ENCODE results near the gene ABHD16B. TPM values are rescaled to one million over a fixed set of nuclear protein-coding genes. Genes with fewer than 3 reads are reported as not detected.
A peak's percentile ranks its signal among the peaks of the same experiment; 100 is the strongest.

The ABHD16B gene
- total and polyA plus RNA-seq, 2 of the 13 experiments (the other 11 are each of a cell fraction or from before 2014, with no cell fraction given), result not detected

DNA sequence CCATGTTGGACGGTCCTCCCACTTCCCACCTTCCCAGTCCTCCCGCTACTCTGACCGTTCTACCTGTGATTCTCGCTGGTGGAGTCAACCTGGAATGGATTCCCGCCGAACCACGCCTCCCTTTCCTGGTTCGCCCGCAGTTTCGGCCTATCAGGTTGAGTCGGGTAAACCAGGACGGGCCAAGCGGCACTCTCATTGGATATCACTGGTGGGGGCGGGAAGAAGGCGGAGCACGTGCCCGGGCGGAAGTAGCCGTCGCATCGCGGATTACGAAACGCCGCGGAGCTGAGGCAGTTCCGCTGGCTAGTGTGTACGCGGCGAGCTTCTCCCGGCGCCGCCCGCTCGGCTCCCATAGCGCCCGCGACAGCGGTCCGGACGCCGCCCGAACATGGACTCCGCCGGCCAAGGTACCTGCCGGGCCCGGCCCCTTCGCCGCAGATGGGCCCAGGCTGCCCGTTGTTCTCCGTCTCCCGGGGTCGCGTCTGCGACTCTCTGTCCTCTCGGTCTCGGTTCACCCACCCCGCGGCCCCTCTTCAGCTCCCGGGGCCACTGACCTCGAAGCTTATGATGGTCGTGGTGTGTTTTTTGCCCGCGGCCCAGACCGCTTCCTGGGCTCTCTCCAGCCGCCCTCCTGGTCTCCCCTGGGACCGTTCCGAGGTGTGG, 3.8 kb downstream of the ABHD16B start, which contains the start of gene TPD52L2 (continued):
- TF ChIP-seq, protein P1, sequence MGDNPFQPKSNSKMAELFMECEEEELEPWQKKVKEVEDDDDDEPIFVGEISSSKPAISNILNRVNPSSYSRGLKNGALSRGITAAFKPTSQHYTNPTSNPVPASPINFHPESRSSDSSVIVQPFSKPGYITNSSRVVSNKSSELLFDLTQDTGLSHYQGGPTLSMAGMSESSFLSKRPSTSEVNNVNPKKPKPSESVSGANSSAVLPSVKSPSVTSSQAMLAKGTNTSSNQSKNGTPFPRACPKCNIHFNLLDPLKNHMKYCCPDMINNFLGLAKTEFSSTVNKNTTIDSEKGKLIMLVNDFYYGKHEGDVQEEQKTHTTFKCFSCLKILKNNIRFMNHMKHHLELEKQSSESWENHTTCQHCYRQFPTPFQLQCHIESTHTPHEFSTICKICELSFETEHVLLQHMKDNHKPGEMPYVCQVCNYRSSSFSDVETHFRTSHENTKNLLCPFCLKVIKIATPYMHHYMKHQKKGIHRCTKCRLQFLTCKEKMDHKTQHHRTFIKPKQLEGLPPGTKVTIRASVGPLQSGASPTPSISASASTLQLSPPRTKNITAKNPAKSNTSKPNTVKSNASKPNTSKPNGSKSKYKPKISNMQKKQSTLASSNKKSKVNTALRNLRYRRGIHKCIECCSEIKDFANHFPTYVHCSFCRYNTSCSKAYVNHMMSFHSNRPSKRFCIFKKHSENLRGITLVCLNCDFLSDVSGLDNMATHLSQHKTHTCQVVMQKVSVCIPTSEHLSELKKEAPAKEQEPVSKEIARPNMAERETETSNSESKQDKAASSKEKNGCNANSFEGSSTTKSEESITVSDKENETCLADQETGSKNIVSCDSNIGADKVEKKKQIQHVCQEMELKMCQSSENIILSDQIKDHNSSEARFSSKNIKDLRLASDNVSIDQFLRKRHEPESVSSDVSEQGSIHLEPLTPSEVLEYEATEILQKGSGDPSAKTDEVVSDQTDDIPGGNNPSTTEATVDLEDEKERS (CRISPR knock-in tag; IDR thresholded peaks at IDR 0.05), result no peak; the same call in 1 of the 2 replicates
- TF ChIP-seq, protein P2, sequence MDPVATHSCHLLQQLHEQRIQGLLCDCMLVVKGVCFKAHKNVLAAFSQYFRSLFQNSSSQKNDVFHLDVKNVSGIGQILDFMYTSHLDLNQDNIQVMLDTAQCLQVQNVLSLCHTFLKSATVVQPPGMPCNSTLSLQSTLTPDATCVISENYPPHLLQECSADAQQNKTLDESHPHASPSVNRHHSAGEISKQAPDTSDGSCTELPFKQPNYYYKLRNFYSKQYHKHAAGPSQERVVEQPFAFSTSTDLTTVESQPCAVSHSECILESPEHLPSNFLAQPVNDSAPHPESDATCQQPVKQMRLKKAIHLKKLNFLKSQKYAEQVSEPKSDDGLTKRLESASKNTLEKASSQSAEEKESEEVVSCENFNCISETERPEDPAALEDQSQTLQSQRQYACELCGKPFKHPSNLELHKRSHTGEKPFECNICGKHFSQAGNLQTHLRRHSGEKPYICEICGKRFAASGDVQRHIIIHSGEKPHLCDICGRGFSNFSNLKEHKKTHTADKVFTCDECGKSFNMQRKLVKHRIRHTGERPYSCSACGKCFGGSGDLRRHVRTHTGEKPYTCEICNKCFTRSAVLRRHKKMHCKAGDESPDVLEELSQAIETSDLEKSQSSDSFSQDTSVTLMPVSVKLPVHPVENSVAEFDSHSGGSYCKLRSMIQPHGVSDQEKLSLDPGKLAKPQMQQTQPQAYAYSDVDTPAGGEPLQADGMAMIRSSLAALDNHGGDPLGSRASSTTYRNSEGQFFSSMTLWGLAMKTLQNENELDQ (CRISPR knock-in tag; IDR thresholded peaks at IDR 0.05; ENCODE audit: borderline replicate concordance), result no peak
- TF ChIP-seq ZFX (CRISPR knock-in tag; IDR thresholded peaks at IDR 0.05; ENCODE audit: low read depth), result peak; percentile 93
- TF ChIP-seq ZNF431 (CRISPR knock-in tag; IDR thresholded peaks at IDR 0.05; ENCODE audit: borderline replicate concordance, low read depth), result peak; percentile 96
- TF ChIP-seq, protein P3, sequence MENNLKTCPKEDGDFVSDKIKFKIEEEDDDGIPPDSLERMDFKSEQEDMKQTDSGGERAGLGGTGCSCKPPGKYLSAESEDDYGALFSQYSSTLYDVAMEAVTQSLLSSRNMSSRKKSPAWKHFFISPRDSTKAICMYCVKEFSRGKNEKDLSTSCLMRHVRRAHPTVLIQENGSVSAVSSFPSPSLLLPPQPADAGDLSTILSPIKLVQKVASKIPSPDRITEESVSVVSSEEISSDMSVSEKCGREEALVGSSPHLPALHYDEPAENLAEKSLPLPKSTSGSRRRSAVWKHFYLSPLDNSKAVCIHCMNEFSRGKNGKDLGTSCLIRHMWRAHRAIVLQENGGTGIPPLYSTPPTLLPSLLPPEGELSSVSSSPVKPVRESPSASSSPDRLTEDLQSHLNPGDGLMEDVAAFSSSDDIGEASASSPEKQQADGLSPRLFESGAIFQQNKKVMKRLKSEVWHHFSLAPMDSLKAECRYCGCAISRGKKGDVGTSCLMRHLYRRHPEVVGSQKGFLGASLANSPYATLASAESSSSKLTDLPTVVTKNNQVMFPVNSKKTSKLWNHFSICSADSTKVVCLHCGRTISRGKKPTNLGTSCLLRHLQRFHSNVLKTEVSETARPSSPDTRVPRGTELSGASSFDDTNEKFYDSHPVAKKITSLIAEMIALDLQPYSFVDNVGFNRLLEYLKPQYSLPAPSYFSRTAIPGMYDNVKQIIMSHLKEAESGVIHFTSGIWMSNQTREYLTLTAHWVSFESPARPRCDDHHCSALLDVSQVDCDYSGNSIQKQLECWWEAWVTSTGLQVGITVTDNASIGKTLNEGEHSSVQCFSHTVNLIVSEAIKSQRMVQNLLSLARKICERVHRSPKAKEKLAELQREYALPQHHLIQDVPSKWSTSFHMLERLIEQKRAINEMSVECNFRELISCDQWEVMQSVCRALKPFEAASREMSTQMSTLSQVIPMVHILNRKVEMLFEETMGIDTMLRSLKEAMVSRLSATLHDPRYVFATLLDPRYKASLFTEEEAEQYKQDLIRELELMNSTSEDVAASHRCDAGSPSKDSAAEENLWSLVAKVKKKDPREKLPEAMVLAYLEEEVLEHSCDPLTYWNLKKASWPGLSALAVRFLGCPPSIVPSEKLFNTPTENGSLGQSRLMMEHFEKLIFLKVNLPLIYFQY (CRISPR knock-in tag; IDR thresholded peaks at IDR 0.05; ENCODE audit: borderline replicate concordance), result no peak; the same call in 1 of the 2 replicates
- TF ChIP-seq CBX2 (IDR thresholded peaks at IDR 0.05; ENCODE audit: low read depth, low read length), result no peak; the same call in 1 of the 2 replicates
- peak; percentile 97 for TF ChIP-seq CBX2 (CRISPR knock-in tag; IDR thresholded peaks at IDR 0.05; ENCODE audit: low read depth)
- no peak for TF ChIP-seq NPAS2 (CRISPR knock-in tag; IDR thresholded peaks at IDR 0.05; ENCODE audit: borderline replicate concordance)
- TF ChIP-seq, protein P4, sequence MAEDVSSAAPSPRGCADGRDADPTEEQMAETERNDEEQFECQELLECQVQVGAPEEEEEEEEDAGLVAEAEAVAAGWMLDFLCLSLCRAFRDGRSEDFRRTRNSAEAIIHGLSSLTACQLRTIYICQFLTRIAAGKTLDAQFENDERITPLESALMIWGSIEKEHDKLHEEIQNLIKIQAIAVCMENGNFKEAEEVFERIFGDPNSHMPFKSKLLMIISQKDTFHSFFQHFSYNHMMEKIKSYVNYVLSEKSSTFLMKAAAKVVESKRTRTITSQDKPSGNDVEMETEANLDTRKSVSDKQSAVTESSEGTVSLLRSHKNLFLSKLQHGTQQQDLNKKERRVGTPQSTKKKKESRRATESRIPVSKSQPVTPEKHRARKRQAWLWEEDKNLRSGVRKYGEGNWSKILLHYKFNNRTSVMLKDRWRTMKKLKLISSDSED (CRISPR knock-in tag; IDR thresholded peaks at IDR 0.05), result peak; percentile 96
- no peak for TF ChIP-seq ADNP (CRISPR knock-in tag; IDR thresholded peaks at IDR 0.05)
- peak; percentile 72 for TF ChIP-seq ZNF121 (CRISPR knock-in tag; IDR thresholded peaks at IDR 0.05)
- TF ChIP-seq TAF15 (IDR thresholded peaks at IDR 0.05; ENCODE audit: low read depth, low read length, poor library complexity, severe bottlenecking), result no peak
- no peak; the same call in none of the 2 replicates for TF ChIP-seq ZFP1 (CRISPR knock-in tag; IDR thresholded peaks at IDR 0.05)
- peak; percentile 68; the same call in 1 of the 2 replicates for TF ChIP-seq ZNF598 (CRISPR knock-in tag; IDR thresholded peaks at IDR 0.05; ENCODE audit: borderline replicate concordance)
- TF ChIP-seq SMAD9 (CRISPR knock-in tag; IDR thresholded peaks at IDR 0.05), result no peak; the same call in 1 of the 2 replicates
- TF ChIP-seq KLF6 (CRISPR knock-in tag; IDR thresholded peaks at IDR 0.05), result peak; percentile 94
- 0 out of 2 replicates have a peak, but pooled peaks have one; percentile 20 for TF ChIP-seq STAT5B (CRISPR knock-in tag; IDR thresholded peaks at IDR 0.05)
- peak; percentile 52; the same call in 1 of the 2 replicates for TF ChIP-seq NR2F2 (IDR thresholded peaks at IDR 0.05; ENCODE audit: borderline replicate concordance, low read depth)

All from HepG2 (cell line).